Measurements from ENCODE around the gene FBN1. TPM values are rescaled to one million over a fixed set of nuclear protein-coding genes. Genes with fewer than 3 reads are reported as not detected.

Gene FBN1
- polyA plus RNA-seq, 3 donors, result 11.6 to 85.4 (median 55.2) TPM

GRCh38 chr15:48544778-48545177 is 100.7 kb downstream of the FBN1 start:
- 60 to 71% (median 70%) methylated on average over 2 of the region's 2 CpGs for WGBS, 3 donors
- H3K27ac ChIP-seq (ENCODE audit: low read depth, low read length), result no peak overlapping the region

GRCh38 chr15:48541341-48542278 is 103.9 kb downstream of the FBN1 start:
- WGBS, 3 donors, result 44 to 69% (median 47%) methylated on average over 10 of the region's 10 CpGs
- H3K27ac ChIP-seq (ENCODE audit: low read depth, low read length), result no peak overlapping the region

GRCh38 chr15:48540756-48541155 is 104.8 kb downstream of the FBN1 start:
- H3K27ac ChIP-seq (ENCODE audit: low read depth, low read length), result no peak overlapping the region

GRCh38 chr15:48538941-48539340 is 106.6 kb downstream of the FBN1 start:
- no peak overlapping the region for H3K27ac ChIP-seq (ENCODE audit: low read depth, low read length)
- WGBS, 3 donors, result 72 to 80% (median 72%) methylated on average over 3 of the region's 3 CpGs

More at GRCh38 chr15:48540756-48541155, 104.8 kb downstream of the FBN1 start:
- 85 to 97% (median 87%) methylated on average over 2 of the region's 2 CpGs for WGBS, 3 donors

GRCh38 chr15:48537271-48538113 is 108.0 kb downstream of the FBN1 start:
- H3K27ac ChIP-seq (ENCODE audit: low read depth, low read length), result no peak overlapping the region
- 71 to 76% (median 72%) methylated on average over 16 of the region's 16 CpGs for WGBS, 3 donors

- 21 to 59% (median 28%) methylated on average over 3 of the region's 3 CpGs for WGBS, 3 donors
- no peak overlapping the region for H3K27ac ChIP-seq (ENCODE audit: low read depth, low read length)
Measured at GRCh38 chr15:48536681-48537091, 108.8 kb downstream of the FBN1 start.

- no peak overlapping the region for H3K27ac ChIP-seq (ENCODE audit: low read depth, low read length)
- WGBS, 3 donors, result 35 to 67% (median 37%) methylated on average over 2 of the region's 2 CpGs
Measured at GRCh38 chr15:48533982-48534381, 111.5 kb downstream of the FBN1 start.

GRCh38 chr15:48532946-48533345 is 112.6 kb downstream of the FBN1 start:
- H3K27ac ChIP-seq (ENCODE audit: low read depth, low read length), result no peak overlapping the region

GRCh38 chr15:48530528-48530927 is 115.0 kb downstream of the FBN1 start:
- 94 to 95% (median 95%) methylated on average over 4 of the region's 4 CpGs for WGBS, 3 donors

GRCh38 chr15:48528921-48529320 is 116.6 kb downstream of the FBN1 start:
- WGBS, 3 donors, result 74 to 87% (median 87%) methylated on average over 4 of the region's 4 CpGs
- H3K27ac ChIP-seq (ENCODE audit: low read depth, low read length), result no peak overlapping the region

More at GRCh38 chr15:48530528-48530927, 115.0 kb downstream of the FBN1 start:
- H3K27ac ChIP-seq (ENCODE audit: low read depth, low read length), result no peak overlapping the region

GRCh38 chr15:48527517-48527916 is 118.0 kb downstream of the FBN1 start:
- H3K27ac ChIP-seq (ENCODE audit: low read depth, low read length), result no peak overlapping the region
- 67 to 78% (median 71%) methylated on average over 2 of the region's 2 CpGs for WGBS, 3 donors

- WGBS, 3 donors, result 77 to 86% (median 83%) methylated on average over 3 of the region's 3 CpGs
- no peak overlapping the region for H3K27ac ChIP-seq (ENCODE audit: low read depth, low read length)
Measured at GRCh38 chr15:48522911-48523310, 122.6 kb downstream of the FBN1 start.

GRCh38 chr15:48522123-48522522 is 123.4 kb downstream of the FBN1 start:
- no peak overlapping the region for H3K27ac ChIP-seq (ENCODE audit: low read depth, low read length)

- no peak overlapping the region for H3K27ac ChIP-seq (ENCODE audit: low read depth, low read length)
- 73 to 89% (median 89%) methylated on average over 15 of the region's 15 CpGs for WGBS, 3 donors
Measured at GRCh38 chr15:48520376-48521155, 124.9 kb downstream of the FBN1 start.

- 69 to 84% (median 75%) methylated on average over 3 of the region's 3 CpGs for WGBS, 3 donors
- H3K27ac ChIP-seq (ENCODE audit: low read depth, low read length), result no peak overlapping the region
Measured at GRCh38 chr15:48516121-48516520, 129.4 kb downstream of the FBN1 start.

- WGBS, 3 donors, result 50 to 73% (median 68%) methylated on average over 2 of the region's 2 CpGs
- H3K27ac ChIP-seq (ENCODE audit: low read depth, low read length), result no peak overlapping the region
Measured at GRCh38 chr15:48515500-48515899, 130.0 kb downstream of the FBN1 start.

- 92 to 96% (median 96%) methylated on average over 2 of the region's 2 CpGs for WGBS, 3 donors
- no peak overlapping the region for H3K27ac ChIP-seq (ENCODE audit: low read depth, low read length)
Measured at GRCh38 chr15:48514103-48514816, 131.2 kb downstream of the FBN1 start.

- no peak overlapping the region for H3K27ac ChIP-seq (ENCODE audit: low read depth, low read length)
- 59 to 71% (median 59%) methylated on average over 6 of the region's 6 CpGs for WGBS, 3 donors
Measured at GRCh38 chr15:48510976-48511375, 134.5 kb downstream of the FBN1 start.

All from adipose tissue (tissue), 3 donors.